Activated CD4-positive, alpha-beta T cell treated with anti-CD3 and anti-CD28 coated beads, Interleukin-10, Interleukin-2, amounts not matched to agents 100 ng/mL and 50 ng/mL, durations not matched to agents 16 hours and 8 hours (primary cell): ENCODE results near the gene TBC1D4.
A peak's percentile ranks its signal among the peaks of the same experiment; 100 is the strongest.
"Not testable (repeated sequence)": the region's sequence is repeated elsewhere in the genome, so short reads cannot be mapped to it uniquely, and the experiment has no call there.

Experiments
- DNase-seq: peaks from one replicate; pipeline ENCODE4 v3.0.0-alpha.2; 2020

The TBC1D4 gene

GRCh38 chr13:75353781-75354193 lies 128.2 kb downstream of the TBC1D4 start:
- peak; percentile 13 for DNase-seq

- DNase-seq = no peak
These were observed 129.2 kb downstream of the TBC1D4 start for GRCh38 chr13:75352641-75353327.

- DNase-seq = not testable (repeated sequence)
These were observed 130.4 kb downstream of the TBC1D4 start for GRCh38 chr13:75351538-75351937.

GRCh38 chr13:75347925-75348324 lies 134.0 kb downstream of the TBC1D4 start:
- DNase-seq = no peak

GRCh38 chr13:75347457-75347856 lies 134.5 kb downstream of the TBC1D4 start:
- no peak for DNase-seq

GRCh38 chr13:75345193-75345592 lies 136.8 kb downstream of the TBC1D4 start:
- DNase-seq = no peak

GRCh38 chr13:75341028-75341427 lies 140.9 kb downstream of the TBC1D4 start:
- no peak for DNase-seq

GRCh38 chr13:75339635-75340374 lies 142.2 kb downstream of the TBC1D4 start:
- DNase-seq = no peak

- no peak for DNase-seq
These were observed 147.1 kb downstream of the TBC1D4 start for GRCh38 chr13:75334634-75335447.

GRCh38 chr13:75333103-75333502 lies 148.9 kb downstream of the TBC1D4 start:
- no peak for DNase-seq

- no peak for DNase-seq
These were observed 150.1 kb downstream of the TBC1D4 start for GRCh38 chr13:75331792-75332349.

- no peak for DNase-seq
These were observed 151.2 kb downstream of the TBC1D4 start for GRCh38 chr13:75330770-75331169.

GRCh38 chr13:75329723-75330122 lies 152.2 kb downstream of the TBC1D4 start:
- no peak for DNase-seq

GRCh38 chr13:75329097-75329496 lies 152.9 kb downstream of the TBC1D4 start:
- DNase-seq = no peak

- DNase-seq = no peak
These were observed 154.8 kb downstream of the TBC1D4 start for GRCh38 chr13:75327135-75327510.

GRCh38 chr13:75326173-75327134 lies 155.5 kb downstream of the TBC1D4 start:
- peak; percentile 86 for DNase-seq

GRCh38 chr13:75325711-75326110 lies 156.3 kb downstream of the TBC1D4 start:
- no peak for DNase-seq

- no peak for DNase-seq
These were observed 157.5 kb downstream of the TBC1D4 start for GRCh38 chr13:75324413-75324940.

- peak; percentile 74 for DNase-seq
These were observed 160.9 kb downstream of the TBC1D4 start for GRCh38 chr13:75321084-75321483.

GRCh38 chr13:75319254-75319653 lies 162.7 kb downstream of the TBC1D4 start:
- DNase-seq = peak; percentile 19

GRCh38 chr13:75318138-75318833 lies 163.7 kb downstream of the TBC1D4 start:
- DNase-seq = peak; percentile 79
